Measurements from ENCODE around the gene GPHN.

- TF ChIP-seq EP300 (IDR thresholded peaks at IDR 0.05): no peak
- no peak for TF ChIP-seq CTCF (IDR thresholded peaks at IDR 0.05)
- TF ChIP-seq POLR2A (IDR thresholded peaks at IDR 0.05; ENCODE audit: low read depth): no peak
These were observed 6.3 kb downstream of the GPHN start for GRCh38 chr14:66514213-66514612.

Data from esophagus muscularis mucosa (tissue), 4 donors.